GM12892 (cell line): ENCODE results near the gene ZC3H12A.

ENCODE experiments used
- POLR2A ChIP-seq: IDR thresholded peaks from 2 replicates; pipeline ENCODE4 v1.6.1; 2011; ENCODE audit warnings: low read depth, low read length, control low read depth
- POLR2AphosphoS5 ChIP-seq: IDR thresholded peaks from 2 replicates; pipeline ENCODE4 v1.6.1; 2011; ENCODE audit warnings: low read depth, low read length, control low read depth
- TAF1 ChIP-seq: IDR thresholded peaks from 2 replicates; pipeline ENCODE4 v1.6.1; 2011; ENCODE audit warnings: low read depth, mild to moderate bottlenecking, control low read depth, low read length, borderline replicate concordance

- TF ChIP-seq POLR2A, result no peak
- TF ChIP-seq POLR2AphosphoS5, result no peak
- no peak for TF ChIP-seq TAF1
Measured at GRCh38 chr1:37448691-37449417, 25.5 kb upstream of the ZC3H12A start.
